GM21723 (cell line): Measurements from ENCODE around the gene SBF2.
"Not testable (repeated sequence)": the region's sequence is repeated elsewhere in the genome, so short reads cannot be mapped to it uniquely, and the experiment has no call there.

Experiments
- ATAC-seq: cut with Tn5 transposase; IDR thresholded peaks from one replicate; pipeline ENCODE4 v1.9.1; 2021; ENCODE audit warnings: mild to moderate bottlenecking, moderate library complexity; ENCODE audit not compliant: unreplicated experiment

The SBF2 gene

DNA sequence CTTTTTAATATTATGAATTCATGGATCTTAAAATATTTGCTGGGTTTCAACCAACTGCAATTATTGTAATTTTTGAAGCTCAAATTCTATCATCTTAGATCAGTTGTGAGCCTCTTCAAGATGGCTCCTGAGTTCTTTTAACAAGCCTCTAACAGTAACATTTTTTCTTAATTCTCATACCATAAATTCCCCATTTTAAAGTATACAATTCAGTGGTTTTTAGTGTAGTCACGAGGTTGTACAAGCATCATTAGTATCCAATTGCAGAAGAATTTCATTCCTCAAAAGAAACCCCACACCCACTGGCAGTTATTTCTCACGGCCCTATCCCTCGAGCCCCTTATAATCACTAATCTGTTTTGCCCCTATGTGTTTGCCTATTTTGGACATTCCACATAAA lies 270.8 kb downstream of the SBF2 start:
- ATAC-seq: no peak

DNA sequence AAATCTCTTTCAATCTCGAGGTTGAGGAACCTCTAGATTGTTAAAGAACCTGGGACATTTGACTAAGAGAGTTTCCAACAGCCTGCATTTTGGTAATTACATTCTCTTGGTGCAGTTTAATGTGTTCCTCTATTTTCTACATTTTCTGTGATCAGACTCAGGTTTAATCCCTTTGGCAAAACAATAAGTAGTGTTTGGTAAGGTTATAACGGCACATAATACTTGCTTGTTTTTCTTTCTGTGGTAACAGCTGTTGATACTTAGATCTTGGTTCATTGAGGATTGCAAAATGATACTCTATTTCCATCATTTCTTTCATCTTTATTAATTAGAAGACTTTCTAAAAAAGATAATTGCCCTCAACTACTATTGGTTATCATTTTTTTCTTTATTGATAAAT lies 271.3 kb downstream of the SBF2 start:
- no peak for ATAC-seq

DNA sequence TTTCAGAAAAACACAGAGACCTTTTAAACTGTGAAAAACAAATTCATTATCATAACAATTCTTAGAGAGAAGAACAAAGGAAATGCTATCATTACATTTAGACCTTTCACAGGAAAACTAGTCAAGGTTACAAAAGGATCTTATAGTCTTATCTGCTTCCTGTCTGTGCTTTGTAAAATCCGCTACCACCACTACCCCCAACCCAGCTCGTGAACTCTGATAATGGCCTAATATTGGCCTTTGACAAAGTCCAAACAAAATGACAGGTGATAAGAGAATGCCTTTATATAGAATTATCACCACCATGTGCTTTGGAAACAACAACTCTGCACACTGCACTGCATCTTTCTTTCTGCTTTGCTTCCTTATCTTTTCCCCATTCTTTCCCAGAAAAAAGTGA lies 272.5 kb downstream of the SBF2 start:
- no peak for ATAC-seq

DNA sequence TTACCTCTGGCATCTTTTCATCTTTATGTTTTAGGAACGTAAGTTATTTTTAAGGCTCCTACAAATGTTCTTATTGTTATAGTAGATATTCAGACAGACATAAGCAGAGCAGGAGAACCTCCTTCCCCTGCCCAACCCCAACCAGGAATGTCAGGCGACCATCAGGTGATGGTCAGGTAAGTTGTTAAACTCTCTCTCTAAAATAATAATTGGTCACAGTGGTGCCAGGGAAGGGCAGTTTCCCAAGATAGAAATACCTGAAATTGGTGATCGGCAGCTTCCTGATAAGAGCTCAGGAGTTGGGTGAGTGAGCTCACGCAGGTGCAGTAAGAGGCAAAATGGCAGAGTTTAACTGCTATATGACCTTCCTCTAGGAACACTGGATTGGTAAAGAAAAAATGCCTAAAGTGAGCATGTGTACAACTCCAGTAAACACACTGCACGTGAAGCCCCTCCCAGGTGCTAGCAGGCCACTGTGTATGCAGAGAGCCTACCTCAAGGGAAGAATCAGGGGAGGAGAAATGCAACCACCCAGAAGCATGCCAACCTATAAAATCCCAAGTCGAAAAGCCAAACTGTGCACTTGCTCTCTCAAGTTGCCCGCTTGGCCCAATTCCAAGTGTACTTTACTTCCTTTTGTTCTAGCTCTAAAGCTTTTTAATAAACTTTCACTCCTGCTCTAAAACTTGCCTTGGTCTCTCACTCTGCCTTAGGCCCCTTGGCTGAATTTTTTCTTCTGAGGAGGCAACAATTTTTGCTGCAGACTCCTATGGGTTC lies 273.9 kb downstream of the SBF2 start:
- ATAC-seq: no peak

DNA sequence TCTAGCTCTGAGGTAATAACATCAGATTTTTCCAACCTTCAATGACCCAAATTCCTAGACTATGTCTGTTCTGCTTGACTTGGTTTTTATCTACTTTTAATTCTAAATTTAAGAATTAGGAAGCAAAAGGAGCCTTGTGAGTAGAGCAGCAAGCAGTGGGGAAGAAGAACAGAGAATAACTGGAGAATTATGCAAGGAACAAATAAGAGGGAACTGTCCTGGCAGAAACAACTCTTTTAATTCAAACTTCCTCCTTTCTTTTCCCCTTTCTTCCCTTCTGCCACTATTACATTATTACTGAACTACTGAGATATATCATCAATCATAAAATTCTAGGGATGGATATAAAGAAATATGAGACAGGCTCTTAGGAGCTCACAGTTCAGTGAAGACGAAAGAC lies 276.1 kb downstream of the SBF2 start:
- ATAC-seq: no peak

DNA sequence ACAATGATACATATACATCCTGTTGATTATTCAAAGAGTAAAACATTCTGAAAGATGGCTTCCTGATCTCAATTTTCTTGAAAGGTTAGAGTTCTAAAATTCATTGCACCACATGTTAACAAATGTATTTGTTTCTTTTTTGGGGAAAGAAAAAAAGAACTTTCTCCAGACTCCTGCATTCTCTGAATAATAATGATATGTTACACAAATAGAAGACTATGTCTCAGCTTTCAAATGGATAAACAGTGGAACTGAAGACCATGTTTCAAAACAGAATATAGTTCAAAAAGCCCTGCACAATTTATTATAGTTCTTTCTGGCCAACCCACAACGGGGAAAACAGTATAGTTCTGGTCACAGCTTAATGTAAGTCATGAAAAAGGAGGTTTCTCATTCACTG lies 277.0 kb downstream of the SBF2 start:
- ATAC-seq: no peak

DNA sequence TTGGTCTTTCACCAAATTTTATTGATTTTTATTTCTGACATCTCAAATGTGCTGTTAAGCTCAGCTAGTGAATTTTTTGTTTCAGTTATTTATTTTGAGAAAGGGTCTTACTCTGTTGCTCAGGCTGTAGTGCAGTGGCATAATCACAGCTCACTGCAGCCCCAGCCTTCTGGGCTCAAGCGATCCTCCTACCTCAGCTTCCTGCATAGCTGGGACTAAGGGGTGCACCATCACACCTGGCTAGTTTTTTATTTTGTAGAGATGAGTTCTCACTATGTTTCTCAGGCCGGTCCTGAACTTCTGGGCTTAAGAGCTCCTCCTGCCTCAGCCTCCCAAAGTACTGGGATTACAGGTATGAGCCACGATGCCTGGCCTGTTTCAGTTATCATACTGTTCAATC lies 282.0 kb downstream of the SBF2 start:
- no peak for ATAC-seq

DNA sequence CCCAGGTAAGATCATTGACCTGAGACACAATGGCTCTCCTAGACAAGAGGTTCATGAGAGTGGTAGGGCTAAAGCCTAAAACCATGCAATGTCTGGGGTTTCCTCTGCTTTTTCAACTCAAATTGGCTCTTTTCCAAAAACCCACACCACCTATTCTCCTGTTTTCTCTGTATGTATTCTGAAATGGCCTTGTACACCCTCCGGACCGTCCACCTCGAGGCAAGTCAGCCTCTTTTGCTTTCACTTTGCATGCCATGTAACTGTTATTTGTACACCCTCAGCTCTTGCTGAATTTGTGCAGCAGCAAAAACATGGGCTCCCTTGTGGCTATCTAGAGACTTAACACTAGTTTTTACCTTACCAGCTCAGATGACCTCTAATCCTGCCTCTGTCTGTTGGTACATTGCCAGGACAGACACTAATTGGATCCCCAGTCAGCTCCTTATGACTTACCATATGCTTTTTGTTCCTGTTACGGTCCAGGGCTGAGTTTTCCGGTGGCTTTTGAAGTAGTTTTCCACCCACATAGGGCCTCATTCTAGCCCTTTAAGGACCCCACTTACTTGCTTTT lies 288.0 kb downstream of the SBF2 start:
- ATAC-seq: no peak

DNA sequence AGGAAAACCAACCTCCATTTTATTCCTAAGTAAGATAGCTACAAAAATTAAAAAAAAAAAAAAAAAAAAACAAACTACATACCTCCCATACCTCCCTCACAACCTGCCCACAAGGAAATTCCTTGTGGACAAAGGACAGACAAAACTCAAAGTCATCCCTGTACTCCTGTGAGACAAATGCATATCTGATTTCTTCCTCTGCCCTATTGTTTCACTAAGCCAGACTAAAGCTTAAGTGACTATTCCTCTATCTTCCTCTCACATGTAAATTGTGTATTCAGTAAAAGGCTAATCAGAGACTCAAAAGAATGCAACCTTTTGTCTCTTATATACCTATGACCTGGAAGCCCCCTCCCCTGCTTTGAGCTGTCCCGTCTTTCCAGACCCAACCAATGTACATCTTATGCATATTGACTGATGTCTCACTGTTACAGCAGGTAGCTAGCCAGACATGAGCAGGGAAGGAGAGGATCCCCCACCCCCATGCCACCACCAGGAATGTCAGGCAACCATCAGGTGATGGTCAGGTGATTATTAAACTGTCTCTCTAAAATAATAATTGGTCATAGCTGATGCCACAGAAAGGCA lies 289.4 kb downstream of the SBF2 start:
- ATAC-seq: no peak

DNA sequence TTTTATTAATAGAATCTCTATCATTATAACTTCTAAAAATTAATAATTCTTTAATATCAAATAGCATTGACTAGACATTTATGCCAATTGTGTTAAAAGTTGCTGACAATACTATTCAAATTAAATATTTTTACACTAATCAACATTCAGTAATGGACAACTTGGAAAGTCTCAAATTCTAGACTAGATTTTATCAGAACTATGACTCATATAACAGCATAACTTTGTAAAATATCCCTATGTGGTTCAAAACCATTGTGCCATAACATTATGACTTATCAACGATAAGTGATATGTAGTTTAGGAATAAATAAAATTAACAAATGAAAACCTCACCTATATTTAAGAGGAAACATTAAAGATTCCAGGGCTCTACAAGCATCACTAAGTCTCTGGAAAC lies 291.8 kb downstream of the SBF2 start:
- no peak for ATAC-seq

DNA sequence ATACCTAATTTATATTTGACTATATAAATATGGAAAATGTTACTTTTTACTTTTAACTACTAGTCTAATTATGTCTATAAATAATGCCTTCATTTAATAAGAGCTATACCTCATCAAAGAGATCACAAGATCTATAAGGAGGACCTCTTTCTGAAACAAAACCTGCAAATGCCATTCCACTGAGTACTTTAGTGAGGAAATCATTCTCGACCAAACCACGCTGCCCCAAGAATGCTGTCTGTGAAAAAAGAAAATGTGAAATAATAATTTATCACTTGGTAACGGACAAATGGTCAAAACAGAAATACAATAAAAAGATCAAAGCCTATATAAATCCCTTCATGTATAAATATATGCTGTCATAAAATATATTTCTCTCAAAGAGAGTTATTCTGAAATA lies 301.7 kb downstream of the SBF2 start:
- no peak for ATAC-seq

DNA sequence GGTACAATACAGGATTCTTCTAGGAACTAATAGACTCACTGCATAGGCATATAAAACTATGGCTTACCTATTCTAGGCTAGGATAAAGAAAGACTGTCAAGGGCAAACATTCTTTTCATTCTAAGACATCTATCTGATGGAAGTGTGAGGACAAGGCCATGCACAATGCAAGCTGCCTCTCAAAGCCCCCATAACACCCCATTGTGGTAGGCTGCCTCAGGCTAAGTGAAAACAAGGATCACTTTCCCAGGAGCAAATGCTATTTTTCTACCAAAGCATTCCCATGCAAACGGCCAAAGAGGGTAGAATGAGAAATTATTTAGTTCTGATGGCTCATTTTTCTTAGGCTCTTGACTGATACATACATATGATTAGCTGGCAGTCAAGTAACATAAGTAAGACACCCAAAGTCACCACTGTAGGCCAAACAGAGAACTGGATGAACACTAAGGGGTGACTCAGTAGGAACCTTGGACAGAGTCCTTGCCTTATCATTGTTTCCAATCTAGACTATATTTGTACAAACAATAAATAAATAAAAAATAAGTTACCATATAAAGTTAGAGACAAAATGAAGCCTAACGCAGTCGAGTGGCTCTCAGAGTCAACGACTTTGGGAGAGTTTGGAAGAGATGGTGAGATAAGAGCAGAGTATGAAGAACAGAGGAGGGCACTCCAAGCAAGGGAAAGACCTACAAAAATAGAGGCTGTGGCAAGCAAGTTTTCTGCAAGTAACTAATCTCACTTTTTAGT lies 303.6 kb downstream of the SBF2 start:
- ATAC-seq: no peak

DNA sequence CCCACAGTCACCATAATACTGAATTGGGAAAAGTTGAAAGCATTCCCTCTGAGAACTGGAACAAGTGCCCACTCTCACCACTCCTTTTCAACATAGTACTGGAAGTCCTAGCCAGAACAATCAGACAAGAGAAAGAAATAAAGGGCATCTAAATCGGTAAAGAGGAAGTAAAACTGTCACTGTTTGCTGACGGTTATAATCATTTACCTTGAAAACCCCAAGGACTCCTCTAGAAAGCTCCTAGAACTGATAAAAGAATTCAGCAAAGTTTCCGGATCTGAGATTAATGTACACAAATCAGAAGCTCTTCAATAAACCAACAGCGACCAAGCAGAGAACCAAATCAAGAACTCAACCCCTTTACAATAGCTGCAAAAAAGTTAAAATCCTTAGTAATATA lies 306.7 kb downstream of the SBF2 start:
- not testable (repeated sequence) for ATAC-seq

DNA sequence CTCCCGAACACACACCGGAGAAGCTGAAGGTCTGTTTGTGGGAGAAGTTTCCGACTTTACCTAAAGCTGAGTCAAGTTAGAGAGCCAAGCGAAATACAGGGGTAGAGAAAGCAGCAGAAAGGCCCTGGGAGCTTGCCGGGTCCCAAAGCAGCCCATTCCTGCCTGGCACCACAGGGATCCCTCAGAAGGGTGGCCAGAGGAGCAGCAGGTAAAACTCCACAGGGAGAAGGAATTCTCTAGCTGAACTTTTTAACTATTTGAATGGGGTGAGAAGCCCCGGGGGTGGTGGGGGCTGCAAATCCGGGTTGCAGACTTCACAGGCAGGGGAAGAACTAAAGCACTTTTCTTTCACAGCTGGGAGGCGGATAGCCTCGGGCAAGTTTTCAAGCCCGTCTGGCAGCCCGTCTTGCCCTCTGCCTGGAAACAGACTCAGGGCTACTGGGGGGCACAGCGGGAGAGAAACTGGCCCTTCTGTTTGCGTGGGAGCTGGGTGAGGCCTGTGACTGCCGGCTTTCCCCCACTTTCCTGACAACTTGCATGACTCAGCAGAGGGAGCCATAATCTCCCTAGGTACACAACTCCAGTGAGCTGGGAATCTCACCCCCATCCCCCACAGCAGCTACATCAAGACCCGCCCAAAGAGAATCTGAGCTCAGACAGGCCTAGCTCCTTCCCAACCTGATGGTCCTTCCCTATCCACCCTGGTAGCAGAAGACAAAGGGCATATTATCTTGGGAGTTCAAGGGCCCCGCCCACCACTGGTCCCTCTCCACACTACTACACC lies 311.0 kb downstream of the SBF2 start:
- no peak for ATAC-seq

DNA sequence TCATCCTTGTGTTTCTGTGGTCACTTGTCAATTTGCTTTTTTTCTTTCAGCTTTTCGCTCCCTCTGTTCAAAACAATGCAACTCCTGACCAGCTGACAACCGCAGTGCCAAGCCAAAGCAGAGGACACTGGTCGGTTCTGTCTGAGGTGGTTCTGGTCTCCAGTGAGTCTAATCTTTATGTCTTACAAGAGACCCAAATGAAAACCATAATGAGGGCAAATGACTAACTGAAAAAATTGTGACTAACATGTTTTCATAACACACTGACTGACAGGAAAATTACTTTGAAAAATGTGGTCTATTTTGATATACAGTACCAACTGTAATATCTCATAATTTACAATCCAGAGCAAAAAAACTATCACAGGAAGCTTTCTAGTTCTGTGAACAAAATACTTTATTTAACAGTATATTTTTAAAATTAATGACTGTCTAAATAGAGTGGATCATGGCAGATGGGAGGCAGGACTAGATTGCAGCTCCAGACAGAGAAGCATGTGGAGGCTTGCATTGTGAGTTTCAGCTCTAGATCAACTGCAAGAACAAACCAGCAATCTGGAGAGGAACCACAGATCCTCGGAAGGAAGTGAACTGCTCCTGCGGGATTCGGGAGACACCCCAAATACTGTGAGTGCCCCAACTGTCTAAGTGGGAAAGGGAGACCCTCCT lies 311.8 kb downstream of the SBF2 start:
- no peak for ATAC-seq

DNA sequence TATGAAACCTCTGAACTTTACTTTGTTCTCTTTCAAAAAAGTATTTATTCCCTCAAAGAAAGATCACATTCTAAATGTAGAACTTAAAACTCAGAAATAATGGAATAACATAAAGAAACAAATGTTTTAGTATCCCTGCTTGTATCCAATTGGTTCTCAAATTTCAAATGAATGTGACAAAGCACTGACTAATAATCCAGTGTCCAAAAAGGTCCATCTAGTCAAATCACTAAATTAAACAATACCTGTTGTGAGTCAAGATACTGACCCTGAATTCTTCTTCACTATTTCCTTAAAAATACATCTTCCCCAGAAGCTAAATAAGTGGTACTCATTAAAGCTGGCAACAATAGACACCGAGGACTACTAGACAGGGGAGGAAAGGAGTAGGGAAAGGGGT lies 313.1 kb downstream of the SBF2 start:
- no peak for ATAC-seq

DNA sequence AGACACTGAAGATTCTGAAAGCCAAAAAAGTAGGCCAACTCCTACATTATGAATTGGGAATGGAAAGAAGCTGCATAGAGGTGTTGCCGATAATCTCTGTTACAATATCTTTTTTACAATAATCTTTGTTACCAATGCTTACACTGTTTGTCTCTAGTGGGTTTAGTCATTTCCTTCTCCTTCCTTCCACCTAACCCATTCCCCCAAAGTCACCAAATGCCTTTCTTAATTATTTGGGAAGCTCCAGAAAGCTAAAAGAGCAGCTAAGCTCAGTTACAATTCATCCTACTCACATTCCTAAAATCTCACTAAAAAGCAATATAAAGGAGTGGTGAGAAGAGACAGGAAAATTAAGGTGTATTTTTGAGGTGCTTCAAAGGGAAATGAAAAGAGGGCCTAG lies 316.5 kb downstream of the SBF2 start:
- no peak for ATAC-seq

DNA sequence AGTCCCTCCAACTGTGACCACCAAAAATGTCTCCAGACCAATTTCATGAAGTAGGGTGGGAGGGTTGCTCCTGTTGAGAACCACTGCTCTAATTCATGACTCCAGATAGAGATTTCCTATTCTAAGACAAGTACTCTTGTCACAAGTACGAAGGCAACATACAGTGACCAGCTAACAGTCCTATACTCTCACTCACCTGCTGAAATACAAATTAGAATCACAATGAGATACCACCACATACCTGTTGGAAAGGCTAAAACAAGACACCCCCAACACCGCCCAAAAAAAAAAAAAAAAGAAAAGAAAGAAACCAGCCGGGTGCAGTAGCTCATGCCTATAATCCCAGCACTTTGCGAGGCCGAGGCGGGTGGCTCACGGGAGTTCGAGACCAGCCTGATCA lies 319.6 kb downstream of the SBF2 start:
- no peak for ATAC-seq

DNA sequence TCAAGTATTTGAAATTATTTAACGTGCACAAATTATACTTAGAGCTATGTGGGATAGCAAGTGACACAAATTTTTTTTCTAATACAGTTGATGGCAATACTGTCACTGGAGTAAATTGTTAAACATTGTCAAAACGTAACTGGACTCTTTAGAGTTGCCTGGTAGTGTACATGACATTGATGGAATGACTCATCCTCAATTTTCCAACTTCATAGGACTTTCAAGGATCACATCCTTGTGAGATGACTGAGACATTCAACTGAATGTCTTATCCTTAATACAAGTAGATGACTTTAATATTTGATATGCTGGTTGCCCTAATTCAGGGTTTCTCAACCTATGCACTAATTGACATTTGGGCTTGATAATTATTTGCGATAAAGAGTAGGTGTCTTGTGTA lies 320.1 kb downstream of the SBF2 start:
- no peak for ATAC-seq

DNA sequence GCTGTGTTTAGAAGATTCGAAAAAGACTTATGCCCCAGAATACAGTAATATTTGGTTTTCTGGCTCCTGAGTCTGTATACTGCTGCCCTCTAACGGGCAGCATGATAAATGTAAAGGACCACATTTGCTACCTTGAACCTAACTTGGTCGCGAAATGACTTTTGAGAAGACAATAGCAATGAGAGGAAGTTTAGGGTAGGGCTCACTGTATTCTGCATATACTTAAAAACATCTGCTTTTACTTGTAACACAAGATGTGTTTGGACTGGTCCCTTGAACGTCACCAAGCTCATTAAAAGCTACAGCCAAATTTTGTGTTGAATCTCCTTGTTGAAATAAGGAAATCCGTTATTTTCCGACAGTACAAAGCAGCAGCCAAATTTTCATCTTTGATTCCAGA lies 321.0 kb downstream of the SBF2 start:
- no peak for ATAC-seq

DNA sequence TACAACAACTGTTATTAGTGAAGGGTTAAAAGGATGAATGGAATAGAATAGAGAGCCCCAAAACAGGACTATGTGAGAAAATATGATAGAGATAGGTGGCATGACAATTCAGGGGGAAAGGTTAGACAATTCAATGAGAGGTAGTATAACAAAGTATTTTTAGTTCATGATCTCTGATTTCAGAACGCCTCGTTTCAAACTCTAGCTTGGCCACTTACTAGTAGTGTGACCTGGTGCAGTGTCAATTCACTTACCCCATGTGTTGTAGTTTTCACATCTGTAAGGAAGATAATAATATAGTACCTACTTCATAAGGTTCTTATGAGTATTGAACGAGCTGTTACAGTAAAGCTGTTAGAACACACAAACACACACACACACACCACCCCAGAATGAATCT lies 322.1 kb downstream of the SBF2 start:
- no peak for ATAC-seq
